Activated CD8-positive, alpha-beta memory T cell treated with anti-CD3 and anti-CD28 coated beads, Interleukin-2, amount 50 U/mL, for 1 hour (primary cell): ENCODE measurements around the gene SPAST.
"Not testable (repeated sequence)": the region's sequence is repeated elsewhere in the genome, so short reads cannot be mapped to it uniquely, and the experiment has no call there.

Experiments used
- DNase-seq: peaks from one replicate; pipeline ENCODE4 v3.0.0-alpha.2; 2020; ENCODE audit errors: extremely low read depth

SPAST gene, protein sequence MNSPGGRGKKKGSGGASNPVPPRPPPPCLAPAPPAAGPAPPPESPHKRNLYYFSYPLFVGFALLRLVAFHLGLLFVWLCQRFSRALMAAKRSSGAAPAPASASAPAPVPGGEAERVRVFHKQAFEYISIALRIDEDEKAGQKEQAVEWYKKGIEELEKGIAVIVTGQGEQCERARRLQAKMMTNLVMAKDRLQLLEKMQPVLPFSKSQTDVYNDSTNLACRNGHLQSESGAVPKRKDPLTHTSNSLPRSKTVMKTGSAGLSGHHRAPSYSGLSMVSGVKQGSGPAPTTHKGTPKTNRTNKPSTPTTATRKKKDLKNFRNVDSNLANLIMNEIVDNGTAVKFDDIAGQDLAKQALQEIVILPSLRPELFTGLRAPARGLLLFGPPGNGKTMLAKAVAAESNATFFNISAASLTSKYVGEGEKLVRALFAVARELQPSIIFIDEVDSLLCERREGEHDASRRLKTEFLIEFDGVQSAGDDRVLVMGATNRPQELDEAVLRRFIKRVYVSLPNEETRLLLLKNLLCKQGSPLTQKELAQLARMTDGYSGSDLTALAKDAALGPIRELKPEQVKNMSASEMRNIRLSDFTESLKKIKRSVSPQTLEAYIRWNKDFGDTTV

DNA sequence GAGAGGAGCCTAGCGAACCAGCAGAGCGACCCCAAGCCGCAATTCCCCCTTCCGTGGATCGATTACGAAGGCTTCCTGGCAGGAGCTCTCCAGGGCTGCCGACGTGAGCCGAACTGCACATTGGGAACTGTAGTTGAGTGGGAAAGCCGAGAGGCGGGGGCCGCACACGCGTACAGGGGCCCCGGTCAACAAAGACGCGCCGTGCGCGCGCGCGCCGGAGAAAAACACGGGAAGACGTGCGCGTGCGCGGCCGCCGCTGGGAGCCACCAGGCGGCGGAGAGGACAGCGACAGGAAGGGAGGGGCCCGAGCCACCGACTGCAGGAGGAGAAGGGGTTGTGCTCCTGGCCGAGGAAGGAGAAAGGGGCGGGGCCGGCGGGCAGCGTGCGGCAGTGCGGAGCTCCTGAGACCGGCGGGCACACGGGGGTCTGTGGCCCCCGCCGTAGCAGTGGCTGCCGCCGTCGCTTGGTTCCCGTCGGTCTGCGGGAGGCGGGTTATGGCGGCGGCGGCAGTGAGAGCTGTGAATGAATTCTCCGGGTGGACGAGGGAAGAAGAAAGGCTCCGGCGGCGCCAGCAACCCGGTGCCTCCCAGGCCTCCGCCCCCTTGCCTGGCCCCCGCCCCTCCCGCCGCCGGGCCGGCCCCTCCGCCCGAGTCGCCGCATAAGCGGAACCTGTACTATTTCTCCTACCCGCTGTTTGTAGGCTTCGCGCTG, at the start of gene SPAST:
TSS of gene SPAST (plus strand) at position 247 of the 711 bp plus-strand sequence. CDS start at position 523, 276 bp downstream.
- DNase-seq, result peak; percentile 87

DNA sequence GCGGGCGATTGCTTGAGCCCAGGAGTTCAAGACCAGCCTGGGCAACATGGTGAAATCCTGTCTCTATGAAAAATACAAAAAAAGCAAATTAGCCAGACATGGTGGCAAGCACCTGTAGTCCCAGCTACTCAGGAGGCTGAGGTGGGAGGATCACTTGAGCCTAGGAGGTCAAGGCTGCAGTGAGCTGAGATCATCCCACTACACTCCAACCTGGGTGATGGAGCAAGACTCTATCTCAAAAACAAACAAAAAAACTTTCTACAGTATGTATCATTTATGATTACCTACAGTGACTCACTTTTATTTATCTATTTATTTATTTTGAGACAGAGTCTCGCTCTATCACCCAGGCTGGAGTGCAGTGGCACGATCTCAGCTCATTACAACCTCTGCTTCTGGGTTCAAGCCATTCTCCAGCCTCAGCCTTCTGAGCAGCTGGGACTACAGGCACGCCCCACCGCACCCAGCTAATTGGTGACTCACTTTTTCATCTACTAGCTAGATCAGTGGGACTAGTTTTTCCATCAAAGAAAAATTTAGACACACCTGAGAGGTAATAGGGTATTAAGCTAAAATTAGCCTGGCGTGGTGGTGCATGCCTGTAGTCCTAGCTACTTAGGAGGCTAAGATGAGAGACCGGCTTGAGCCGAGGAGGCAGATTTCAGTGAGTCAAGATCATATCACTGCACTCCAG, 44.4 kb upstream of the SPAST start:
- not testable (repeated sequence) for DNase-seq

DNA sequence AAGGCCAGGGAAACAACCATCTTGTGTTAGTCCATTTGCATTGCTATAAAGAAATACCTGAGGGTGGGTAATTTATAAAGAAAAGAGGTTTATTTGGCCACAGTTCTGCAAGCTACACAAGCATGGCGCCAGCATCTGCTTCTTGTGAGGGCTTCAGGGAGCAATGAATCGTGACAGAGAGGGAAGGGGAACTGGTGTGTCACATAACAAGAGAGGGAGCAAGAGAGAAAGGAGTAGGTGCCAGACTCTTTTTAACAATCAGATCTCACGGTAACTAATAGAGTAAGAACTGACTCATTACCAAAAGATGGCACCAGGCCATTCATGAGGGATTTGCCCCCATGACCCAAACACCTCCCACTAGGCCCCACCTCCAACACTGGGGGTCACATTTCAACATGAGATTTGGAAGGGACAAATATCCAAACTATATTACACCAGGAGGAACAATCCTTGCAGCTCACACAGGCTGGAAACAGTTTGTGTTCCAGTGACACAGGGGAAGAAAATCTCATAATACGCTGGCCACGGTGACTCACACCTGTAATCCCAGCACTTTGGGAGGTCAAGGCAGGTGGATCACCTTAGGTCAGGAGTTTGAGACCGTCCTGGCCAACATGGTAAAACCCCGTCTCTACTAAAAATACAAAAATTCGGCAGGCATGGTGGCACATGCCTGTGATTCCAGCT, 29.0 kb upstream of the SPAST start:
- DNase-seq, result not testable (repeated sequence)

DNA sequence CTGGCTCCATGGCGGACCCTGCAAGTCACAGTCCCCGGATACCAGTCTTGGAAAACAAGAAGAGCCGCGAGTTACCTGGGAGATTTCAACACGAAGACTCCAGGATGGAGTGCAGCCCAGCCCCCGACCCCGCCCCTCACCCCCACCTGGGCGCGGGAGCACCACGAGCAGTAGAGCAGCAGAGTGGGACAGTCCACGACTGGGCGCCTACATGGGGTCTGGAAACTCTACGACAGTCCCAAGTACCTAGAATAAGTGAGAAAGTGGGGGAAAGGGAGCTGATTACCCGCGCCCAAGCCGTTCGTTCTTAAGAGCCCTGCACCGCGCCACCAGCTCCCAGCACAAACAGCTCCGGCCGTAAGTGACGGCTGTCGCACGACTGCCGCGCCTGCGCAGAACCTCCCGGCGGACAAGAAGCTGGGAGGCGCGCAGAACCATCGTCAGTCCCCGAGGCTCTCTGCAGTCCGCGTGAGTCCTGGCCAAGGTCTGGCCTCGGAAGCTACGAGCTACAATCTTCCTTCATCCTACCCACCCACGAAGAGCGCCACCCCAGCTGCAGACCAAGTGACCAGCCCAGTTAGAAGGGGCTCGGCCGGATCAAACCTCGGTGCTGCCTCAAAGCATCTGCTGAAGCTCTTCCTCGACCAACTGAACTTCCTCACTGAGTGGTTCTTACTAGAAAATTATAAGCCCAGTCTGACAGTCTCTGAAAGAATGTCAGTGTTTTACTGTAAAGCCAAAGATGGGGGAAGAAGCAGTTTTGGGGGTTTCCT, 23.7 kb upstream of the SPAST start, which contains the start of gene DPY30:
TSS of gene DPY30 (minus strand) at position 359 of the 773 bp plus-strand sequence. CDS start at position 10, 349 bp downstream.
- DNase-seq, result peak; percentile 73

DNA sequence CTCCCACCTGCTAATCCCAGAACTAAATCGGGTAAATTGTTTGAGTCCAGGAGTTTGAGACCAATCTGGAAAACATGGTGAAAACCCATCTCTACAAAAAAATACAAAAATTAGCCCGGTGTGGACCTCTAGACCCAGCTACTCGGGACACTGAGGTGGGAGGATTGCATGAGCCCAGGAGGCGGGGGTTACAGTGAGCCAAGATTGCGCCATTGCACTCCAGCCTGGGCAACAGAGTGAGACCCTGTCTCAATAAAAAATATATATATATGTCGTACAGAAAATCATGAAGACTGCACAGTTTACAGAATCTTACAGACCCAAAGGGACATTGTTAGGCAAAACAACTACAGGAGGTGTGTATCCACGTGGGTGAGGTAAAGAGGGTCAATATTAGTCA, 19.8 kb upstream of the SPAST start:
- no peak for DNase-seq

DNA sequence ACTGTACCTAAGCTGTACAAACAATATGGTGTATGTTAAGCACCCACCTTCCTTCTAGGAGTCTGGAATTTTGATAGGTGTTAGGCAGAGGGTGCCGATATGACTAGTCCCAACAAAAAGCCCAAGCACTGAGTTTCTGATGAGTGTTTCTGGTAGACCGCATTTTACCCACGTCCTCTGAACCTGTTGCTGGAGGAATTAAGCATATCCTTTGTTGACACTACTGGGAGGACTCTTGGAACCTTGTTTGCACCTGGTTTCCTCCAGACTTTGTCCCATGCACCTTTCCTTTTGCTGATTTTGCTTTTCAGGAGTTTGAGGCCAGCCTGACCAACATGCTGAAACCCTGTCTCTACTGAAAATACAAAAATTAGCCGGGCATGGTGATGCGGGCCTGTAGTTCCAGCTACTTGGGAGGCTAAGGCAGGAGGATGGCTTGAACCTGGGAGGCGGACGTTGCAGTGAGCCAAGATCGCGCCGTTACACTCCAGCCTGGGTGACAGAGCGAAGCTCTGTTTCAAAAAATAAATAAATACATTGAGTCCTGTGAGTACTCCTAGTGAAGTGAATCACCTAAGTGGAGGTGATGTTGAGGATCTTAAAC, 11.4 kb upstream of the SPAST start:
- DNase-seq, result no peak

DNA sequence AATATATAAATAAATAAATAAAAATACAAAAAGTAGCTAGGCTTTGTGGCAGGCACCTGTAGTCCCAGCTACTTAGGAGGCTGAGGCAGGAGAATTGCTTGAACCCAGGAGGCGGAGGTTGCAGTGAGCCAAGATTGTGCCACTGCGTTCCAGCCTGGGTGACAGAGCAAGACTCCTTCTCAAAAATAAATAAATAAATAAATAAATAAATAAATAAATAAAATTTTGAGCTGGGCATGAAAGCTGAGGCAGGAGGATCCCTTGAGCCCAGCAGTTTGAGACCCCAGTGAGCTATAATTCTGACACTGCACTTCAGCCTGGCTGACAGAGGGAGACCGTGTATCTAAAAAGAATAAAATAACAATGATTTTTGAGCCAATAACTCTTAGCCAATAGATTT, 8.8 kb upstream of the SPAST start:
- not testable (repeated sequence) for DNase-seq

DNA sequence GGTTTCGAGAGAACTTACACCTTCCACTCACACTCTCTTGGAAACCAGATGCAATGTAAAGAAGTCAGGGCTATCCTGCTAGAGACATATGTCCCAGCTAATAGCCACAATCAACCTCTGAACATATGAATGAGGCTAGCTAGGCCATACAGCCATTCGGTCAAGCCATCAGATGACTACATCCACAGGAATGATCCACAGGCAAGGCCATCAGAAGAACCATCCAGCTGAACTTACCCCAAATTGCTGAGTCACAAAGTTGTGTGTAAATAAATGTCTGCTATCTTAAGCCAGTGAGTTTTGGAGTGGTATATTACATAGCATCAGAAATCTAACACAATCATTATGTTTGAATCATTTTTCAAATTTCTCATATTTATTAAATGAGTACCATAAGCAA, 5.2 kb upstream of the SPAST start:
- DNase-seq, result no peak

DNA sequence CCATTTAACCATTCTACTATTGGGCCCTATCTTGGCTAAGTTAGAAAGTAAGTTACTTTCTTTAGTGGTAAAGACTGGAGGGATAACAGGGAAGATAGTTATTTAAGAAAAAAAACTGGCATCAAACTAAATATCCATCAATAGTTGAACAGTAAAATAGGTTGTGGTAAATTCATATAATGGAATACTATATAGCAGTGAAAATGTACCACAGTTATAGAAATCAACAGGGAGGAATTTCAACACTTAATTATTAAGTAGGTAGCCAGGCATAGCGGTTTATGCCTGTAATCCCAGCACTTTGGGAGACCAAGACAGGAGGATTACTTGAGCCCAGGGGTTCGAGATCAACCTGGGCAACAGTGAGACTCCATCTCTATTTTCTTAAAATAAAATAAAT, 3.1 kb upstream of the SPAST start:
- no peak for DNase-seq

DNA sequence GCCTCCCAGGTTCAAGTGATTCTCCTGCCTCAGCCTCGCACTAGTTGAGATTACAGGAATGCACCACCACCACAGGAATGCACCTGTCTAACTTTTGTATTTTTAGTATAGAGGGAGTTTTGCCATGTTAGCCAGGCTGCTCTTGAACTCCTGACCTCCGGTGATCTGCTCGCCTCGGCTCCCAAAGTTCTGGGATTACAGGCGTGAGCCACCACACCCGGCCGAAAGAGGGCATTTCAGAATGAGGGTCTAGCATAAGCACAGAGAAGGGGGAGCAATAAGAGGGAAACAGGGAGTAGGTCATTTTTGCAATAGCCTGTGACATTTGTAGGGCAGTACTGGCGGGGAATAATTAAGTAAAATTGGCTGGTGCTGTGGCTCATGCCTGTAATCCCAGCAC, 1.9 kb upstream of the SPAST start:
- DNase-seq, result no peak

DNA sequence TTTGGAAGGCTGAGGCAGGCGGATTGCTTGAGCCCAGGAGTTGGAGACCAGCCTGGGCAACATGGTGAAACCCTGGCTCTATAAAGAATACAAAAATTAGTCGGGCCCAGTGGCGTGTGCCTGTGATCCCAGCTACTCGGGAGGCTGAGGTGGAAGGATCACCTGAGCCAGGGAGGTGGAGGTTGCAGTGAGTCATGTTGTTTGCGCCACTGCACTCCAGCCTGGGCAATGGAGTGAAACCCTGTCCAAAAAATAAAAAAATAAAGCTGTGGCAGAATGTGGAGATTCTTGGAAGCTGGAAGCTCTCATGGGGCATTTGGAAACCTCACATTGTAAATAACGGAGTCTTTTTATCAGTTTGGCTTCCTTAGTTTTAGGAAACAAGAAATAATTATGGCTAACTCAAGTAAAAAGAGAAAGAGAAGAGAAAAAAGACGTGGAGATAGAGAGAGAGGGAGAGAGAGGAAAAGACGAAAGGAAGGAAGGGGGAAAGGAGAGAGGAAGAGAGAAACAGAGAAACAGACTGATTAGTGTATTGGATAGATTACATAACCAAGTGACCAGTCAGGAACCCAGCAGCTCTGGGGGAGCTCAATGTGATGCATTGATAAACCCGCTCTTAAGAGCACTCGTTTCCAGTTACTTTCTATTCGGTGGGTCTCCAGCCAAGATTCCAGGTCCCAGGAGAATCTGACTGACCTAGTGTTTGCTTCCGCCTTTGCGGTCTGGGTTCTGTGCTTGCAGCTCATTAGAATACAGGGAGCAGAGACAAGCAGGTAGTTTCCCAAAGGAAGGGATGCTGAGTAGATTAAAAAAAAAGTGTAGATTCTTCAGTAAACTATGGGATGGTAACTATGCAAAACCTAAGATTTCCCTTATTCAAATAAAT, 1.1 kb upstream of the SPAST start:
- DNase-seq, result no peak

DNA sequence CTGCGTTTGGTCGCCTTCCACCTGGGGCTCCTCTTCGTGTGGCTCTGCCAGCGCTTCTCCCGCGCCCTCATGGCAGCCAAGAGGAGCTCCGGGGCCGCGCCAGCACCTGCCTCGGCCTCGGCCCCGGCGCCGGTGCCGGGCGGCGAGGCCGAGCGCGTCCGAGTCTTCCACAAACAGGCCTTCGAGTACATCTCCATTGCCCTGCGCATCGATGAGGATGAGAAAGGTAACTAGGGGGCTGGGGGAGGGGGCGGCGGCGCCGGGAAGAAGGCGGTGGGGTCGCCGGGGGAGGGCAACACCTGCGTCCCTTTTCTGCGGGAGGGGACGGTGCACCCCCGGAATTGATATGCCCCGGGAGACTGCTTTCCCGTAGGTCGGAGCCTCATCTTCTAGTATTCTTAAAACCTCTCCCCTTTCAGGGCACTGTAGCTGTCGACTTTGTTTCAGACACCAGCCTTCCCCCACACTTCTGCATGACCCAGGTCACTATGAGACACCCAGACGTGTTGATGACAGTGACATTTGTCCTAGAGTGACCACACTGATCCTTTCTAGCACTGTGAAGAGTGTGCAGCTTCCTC, 755 bp downstream of the SPAST start:
- DNase-seq, result no peak

DNA sequence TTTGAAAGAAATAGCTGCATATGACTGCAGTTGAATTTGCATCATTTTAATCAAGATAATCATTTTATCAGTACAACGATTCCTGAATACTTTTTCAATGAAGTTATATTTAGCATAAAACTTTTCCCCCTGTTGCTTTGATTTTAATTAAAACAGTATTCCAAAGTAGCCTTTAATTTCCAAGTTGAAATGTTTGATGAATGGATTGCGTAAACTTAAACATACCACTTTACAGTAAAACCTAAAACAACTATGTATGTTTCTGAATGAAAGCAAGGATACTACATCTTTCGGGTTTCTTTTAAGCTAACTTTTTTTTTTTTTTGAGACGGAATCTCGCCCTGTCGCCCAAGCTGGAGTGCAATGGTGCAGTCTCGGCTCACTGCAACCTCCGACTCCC, 1.4 kb downstream of the SPAST start:
- no peak for DNase-seq

DNA sequence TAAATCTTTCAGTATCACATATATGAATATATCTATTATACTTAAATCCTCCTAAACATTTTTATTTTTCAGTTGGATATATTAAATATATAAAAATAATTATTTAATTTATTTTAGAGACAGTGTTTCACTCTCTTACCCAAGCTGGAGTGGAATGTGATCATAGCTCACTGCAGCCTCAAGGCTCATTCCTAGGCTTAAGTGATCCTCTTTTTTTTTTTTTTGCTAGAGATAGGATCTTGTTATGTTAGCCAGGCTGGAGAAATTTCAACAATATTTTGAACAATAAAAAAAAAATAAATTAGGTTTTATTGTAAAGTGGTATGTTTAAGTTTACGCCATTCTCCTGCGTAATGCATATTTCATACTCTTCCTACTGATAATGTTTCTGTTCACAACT, 4.2 kb downstream of the SPAST start:
- DNase-seq, result no peak

DNA sequence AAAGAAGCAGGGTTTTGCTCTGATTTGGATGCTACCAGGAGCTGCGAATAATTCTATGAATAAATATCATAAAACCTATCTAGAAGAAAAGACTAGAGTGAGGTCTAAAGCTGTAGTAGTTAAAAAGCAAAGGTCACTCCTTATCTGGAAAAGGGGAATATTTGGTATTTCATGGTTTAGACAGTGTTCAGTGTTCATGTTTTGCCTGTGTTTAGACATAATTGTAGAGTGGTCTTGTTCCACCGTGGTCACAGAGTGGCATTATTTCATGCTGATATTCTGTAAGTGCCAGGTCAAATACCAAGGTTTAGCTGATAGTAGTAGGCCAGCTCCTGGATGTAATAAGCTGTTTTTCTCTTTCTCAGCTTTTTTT, 10.8 kb downstream of the SPAST start:
- no peak for DNase-seq

DNA sequence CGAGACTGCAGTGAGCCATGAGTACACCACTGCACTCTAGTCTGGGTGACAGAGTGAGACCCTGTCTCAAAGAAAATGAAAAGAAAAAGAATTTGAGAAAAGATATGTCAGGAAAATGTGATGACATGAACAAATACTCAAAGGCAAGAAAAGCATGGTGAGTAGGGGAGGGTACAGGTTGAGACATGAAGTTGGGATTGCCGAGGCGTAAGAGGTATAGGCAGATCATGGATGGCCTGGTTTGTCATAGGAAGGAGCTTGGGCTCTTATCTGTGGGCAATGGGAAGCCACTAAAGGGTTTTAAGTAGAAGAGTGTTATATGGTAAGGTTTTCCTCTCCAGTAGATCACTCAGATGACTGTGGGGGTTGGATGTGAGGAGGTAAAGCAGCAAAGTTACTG, 32.3 kb downstream of the SPAST start:
- DNase-seq, result no peak

DNA sequence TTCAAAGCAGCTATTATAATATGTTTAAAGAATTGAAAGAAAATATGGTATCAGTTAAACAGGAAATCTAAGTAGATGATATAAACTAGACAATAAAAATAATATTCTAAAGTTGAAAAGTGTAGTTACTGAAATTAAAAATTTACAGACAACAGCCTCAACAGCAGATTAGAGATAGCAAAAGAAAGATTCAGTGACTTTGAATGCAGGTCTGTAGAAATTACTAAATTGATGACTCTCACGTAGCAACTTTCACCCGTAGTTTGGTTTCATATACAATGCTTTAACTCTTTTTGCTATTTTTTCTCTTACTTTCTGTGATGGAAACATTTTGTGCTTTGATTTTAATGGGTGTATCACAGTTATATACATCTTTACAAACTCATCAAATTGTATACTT, 44.8 kb downstream of the SPAST start:
- DNase-seq, result no peak

DNA sequence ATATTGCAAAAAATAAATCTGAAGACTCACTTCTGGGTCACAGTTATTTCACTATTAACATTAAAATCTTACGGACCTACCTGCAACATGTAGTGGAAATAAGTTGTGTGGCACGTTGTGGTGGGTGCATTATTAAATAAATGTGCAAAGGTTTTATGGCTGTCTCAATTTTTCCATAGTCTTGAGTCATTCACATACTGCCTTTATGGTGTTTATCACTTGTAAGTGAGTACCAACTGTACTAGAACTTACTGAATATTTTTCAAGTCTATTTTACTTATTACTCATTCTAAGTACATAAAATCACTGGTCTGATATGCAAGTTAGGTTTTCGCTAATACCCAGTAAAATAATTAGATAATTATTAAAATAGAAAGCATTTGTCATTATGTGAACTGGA, 54.7 kb downstream of the SPAST start:
- no peak for DNase-seq

DNA sequence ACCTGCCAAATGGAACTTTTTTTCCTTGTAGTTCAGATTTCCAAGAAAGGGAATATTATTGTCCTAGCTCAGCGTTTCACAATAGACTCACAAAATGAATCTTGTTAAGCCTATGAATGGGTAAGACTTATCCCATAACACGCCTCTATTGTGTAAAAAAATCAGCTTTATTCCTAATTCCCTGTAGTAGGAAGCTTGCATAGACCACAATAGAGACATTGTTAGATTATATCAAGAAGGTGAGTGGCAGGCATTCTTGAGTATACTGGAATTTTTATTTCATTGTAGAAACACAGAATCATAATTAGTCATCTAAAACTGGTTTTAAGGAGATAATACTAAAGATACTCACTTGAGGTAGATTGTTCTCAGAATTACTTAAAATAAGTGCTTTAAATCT, 55.8 kb downstream of the SPAST start:
- DNase-seq, result no peak
